GM21723 (cell line): ENCODE results near the gene WNT4.

Experiments
- ATAC-seq: cut with Tn5 transposase; IDR thresholded peaks from one replicate; pipeline ENCODE4 v1.9.1; 2021; ENCODE audit warnings: mild to moderate bottlenecking, moderate library complexity; ENCODE audit not compliant: unreplicated experiment

The WNT4 gene

GRCh38 chr1:22089134-22089571 lies 53.7 kb downstream of the WNT4 start:
- ATAC-seq = no peak

DNA sequence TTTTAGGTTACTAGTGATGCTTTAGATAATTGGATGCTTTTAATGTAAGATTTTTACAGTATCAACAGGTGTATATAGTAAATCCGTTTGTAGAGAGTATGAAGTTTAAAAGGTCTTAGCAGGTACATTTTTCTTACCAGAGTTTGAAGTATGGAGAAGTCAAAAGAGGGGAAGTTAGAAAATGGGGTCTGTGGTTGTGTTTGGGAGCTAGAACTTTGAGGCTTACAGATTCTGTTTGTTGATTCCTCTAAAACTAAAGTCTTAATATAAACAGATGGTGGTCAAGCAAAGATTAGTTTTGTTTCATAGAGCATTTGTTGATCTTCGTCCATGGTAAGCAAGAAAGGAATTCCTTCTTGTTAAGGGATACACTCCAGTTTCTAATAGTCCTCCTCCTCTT lies 54.6 kb downstream of the WNT4 start:
- no peak for ATAC-seq

DNA sequence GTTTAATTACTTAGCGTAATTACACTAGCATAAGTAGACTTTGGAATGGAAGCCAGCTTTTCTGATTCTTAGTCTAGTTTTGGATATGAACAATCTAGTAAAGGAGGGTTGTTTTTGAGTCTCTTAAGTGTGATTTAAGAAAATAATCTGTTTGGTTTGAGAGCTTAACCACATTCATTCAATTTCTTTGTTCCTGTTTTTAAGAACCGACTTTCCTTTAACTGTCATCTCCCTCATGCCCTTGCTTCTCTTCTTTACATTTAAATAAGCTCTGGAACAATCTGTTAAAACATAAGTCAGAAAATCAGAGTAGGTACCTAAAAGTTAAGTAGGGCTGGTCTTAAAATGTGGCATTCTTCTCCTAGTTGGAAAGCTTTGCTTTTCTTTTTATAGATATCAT lies 62.7 kb downstream of the WNT4 start:
- no peak for ATAC-seq

GRCh38 chr1:22078133-22078532 lies 64.8 kb downstream of the WNT4 start:
- no peak for ATAC-seq

DNA sequence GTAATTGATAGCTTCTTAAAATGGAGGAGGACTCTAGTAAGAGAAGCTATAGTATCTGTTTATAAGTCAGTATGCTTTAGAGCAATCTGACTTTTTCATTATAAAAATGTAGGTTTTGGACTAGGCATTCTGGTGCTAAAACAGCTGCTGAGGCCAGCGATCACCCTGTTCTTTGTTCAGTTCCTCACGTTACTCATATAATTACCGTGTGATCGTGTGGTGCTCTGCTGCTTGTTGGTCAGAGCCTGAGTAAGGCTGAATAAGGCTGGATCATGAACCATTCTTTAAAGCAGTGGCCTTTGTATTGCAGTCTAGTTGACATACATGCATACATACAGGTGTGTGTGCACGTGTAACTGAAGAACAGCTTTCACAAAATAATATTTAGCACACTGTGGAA lies 65.2 kb downstream of the WNT4 start:
- ATAC-seq = no peak

DNA sequence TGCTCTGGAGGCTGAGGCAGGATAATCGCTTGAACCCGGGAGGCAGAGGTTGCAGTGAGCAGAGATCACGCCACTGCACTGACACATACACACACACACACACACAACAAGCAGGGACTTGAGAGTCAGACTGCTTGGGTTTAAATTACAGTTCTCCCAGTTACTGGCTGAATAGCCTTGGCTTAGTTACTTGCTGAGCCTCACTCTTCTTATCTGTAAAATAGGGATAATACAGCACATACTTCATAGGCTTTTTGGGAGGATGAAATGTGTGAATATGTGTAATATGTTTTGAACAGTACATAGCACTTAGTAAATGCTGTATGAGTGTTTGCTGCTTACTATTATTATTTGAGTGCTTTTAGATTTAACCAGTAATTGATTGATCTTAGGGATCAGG lies 66.6 kb downstream of the WNT4 start:
- ATAC-seq = no peak

- ATAC-seq = no peak
These were observed 67.2 kb downstream of the WNT4 start for GRCh38 chr1:22075718-22076117.

- ATAC-seq = no peak
These were observed 68.1 kb downstream of the WNT4 start for GRCh38 chr1:22074803-22075202.

DNA sequence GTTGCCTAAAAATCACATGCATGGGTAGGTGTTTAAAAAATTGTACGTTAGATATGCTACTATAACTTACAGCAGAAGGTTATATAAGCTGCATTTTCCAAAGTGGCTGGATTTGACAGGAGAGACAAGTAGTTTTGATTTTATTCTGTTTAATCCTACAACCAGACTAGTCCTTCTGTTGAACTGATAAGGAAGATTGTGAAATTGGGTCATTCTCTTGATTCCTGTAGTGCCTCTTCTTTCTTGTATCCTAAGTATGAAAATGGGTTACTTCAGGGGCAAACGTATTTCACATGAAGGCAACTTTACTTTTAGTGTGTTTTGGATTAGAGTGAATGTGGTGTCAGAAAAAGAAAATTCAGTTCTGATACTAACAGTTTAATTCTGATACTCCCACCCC lies 71.4 kb downstream of the WNT4 start:
- no peak for ATAC-seq
